HG02938 (cell line): ENCODE data around the gene ARHGAP22.

Experiments used
- ATAC-seq: cut with Tn5 transposase; IDR thresholded peaks from one replicate; pipeline ENCODE4 v1.9.1; 2021; ENCODE audit warnings: mild to moderate bottlenecking, moderate library complexity; ENCODE audit not compliant: unreplicated experiment

The ARHGAP22 gene

GRCh38 chr10:48468130-48468790 is 136.6 kb downstream of the ARHGAP22 start:
- ATAC-seq = no peak

- no peak for ATAC-seq
Measured at GRCh38 chr10:48467669-48468068, 137.2 kb downstream of the ARHGAP22 start.

GRCh38 chr10:48466611-48467240 is 138.1 kb downstream of the ARHGAP22 start:
- ATAC-seq = no peak

GRCh38 chr10:48465860-48466521 is 138.9 kb downstream of the ARHGAP22 start:
- ATAC-seq = no peak

- ATAC-seq = no peak
Measured at GRCh38 chr10:48464871-48465736, 139.8 kb downstream of the ARHGAP22 start.

- no peak for ATAC-seq
Measured at GRCh38 chr10:48464121-48464870, 140.6 kb downstream of the ARHGAP22 start.

- ATAC-seq = no peak
Measured at GRCh38 chr10:48463318-48464003, 141.4 kb downstream of the ARHGAP22 start.

GRCh38 chr10:48462482-48463020 is 142.3 kb downstream of the ARHGAP22 start:
- no peak for ATAC-seq

- no peak for ATAC-seq
Measured at GRCh38 chr10:48461623-48462481, 143.0 kb downstream of the ARHGAP22 start.

GRCh38 chr10:48460182-48460581 is 144.7 kb downstream of the ARHGAP22 start:
- no peak for ATAC-seq

- ATAC-seq = no peak
Measured at GRCh38 chr10:48459270-48460150, 145.4 kb downstream of the ARHGAP22 start.

GRCh38 chr10:48458662-48459048 is 146.2 kb downstream of the ARHGAP22 start:
- ATAC-seq = no peak

GRCh38 chr10:48457949-48458661 is 146.8 kb downstream of the ARHGAP22 start:
- no peak for ATAC-seq

- ATAC-seq = no peak
Measured at GRCh38 chr10:48456808-48457761, 147.8 kb downstream of the ARHGAP22 start.

- no peak for ATAC-seq
Measured at GRCh38 chr10:48456361-48456804, 148.5 kb downstream of the ARHGAP22 start.
